Activated CD8-positive, alpha-beta T cell treated with anti-CD3 and anti-CD28 coated beads for 36 hours (primary cell): Measurements from ENCODE around the gene IKZF1. TPM values are rescaled to one million over a fixed set of nuclear protein-coding genes. Genes with fewer than 3 reads are reported as not detected.

Experiments
- ATAC-seq: fragments of 200-7000 bp; cut with Tn5 transposase; one replicate; pipeline ENCODE4 v1.10.0; 2021; ENCODE audit warnings: mild to moderate bottlenecking, moderate library complexity
- CTCF ChIA-PET: fragments of 350-600 bp; sonication (Branson Sonifier 250); formaldehyde crosslinking; loops from one replicate; lab custom pipeline; 2021; ENCODE audit warnings: antibody characterized with exemption; lab: Charles Lee
- POLR2A ChIA-PET: fragments of 350-600 bp; sonication (Branson Sonifier 250); formaldehyde crosslinking; loops from one replicate; lab custom pipeline; 2021; ENCODE audit warnings: antibody characterized with exemption; lab: Charles Lee
- DNase-seq: peaks from one replicate; pipeline ENCODE4 v3.0.0-alpha.2; 2020
- H3K27ac Mint-ChIP-seq: one replicate; pipeline ENCODE4 v1.8.0; 2021; ENCODE audit warnings: mild to moderate bottlenecking, mixed read lengths
- H3K27me3 Mint-ChIP-seq: one replicate; pipeline ENCODE4 v1.8.0; 2021; ENCODE audit warnings: mixed read lengths
- H3K36me3 Mint-ChIP-seq: one replicate; pipeline ENCODE4 v1.8.0; 2021; ENCODE audit warnings: low read depth, mixed read lengths
- H3K4me1 Mint-ChIP-seq: one replicate; pipeline ENCODE4 v1.8.0; 2021; ENCODE audit warnings: low read depth, mixed read lengths
- H3K4me3 Mint-ChIP-seq: one replicate; pipeline ENCODE4 v1.8.0; 2021; ENCODE audit warnings: mild to moderate bottlenecking, moderate library complexity, mixed read lengths
- H3K9me3 Mint-ChIP-seq: one replicate; pipeline ENCODE4 v1.8.0; 2021; ENCODE audit warnings: mixed read lengths
- intact Hi-C: fragments of 100-400 bp; cut with micrococcal nuclease; formaldehyde crosslinking; loops from one replicate; pipeline ENCODE4 v1.10.0; 2022
- total RNA-seq, 2 experiments: library from RNA; stranded (reverse); gene quantifications; one replicate each; pipeline ENCODE4 v1.2.3, GENCODE V29; 2021
- TF ChIP-seq, protein P1 (sequence below): fragments of 200-600 bp; IDR thresholded peaks from one replicate; pipeline ENCODE4 v1.8.0; 2022; ENCODE audit warnings: antibody characterized with exemption, mild to moderate bottlenecking

IKZF1 gene
- total RNA-seq, 2 experiments from 2014 or later, result 277 to 295 TPM

DNA sequence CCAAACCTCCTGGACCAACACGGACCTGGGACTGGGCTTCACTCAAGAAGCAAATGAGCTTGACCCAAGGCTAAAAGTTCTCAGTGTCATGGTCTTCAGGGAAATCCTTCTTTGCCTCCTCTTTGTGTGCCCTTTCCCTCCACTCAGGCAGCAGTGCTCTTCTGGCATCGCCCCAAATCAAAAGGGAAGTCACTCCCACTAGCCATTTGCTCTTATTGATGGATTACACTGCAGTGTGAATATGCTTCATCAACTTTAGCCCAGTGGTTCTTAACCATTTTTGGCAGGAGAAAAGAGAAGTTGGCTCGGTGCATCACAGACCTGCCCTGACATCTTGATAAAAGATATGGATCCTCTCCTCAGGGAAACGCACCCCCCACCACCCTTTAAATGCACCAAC, 19.2 kb upstream of the IKZF1 start:
- no peak overlapping the region for H3K4me3 Mint-ChIP-seq
- H3K36me3 Mint-ChIP-seq, result no peaks in the 10 kb centered on the region
- H3K4me1 Mint-ChIP-seq, result peaks cover 70% of the 10 kb centered on the region
- H3K27me3 Mint-ChIP-seq, result no peaks in the 10 kb centered on the region
- intact Hi-C loops, result no loop called here
- DNase-seq, result no peak
- POLR2A ChIA-PET, result interaction anchor here (0.6 to 1.1 kb wide), 2 partner anchors 10 to 11 kb away, joined by 3 to 4 read pairs; no protein-coding TSS in a partner anchor
- CTCF ChIA-PET, result no interaction called here
- TF ChIP-seq, protein P1, sequence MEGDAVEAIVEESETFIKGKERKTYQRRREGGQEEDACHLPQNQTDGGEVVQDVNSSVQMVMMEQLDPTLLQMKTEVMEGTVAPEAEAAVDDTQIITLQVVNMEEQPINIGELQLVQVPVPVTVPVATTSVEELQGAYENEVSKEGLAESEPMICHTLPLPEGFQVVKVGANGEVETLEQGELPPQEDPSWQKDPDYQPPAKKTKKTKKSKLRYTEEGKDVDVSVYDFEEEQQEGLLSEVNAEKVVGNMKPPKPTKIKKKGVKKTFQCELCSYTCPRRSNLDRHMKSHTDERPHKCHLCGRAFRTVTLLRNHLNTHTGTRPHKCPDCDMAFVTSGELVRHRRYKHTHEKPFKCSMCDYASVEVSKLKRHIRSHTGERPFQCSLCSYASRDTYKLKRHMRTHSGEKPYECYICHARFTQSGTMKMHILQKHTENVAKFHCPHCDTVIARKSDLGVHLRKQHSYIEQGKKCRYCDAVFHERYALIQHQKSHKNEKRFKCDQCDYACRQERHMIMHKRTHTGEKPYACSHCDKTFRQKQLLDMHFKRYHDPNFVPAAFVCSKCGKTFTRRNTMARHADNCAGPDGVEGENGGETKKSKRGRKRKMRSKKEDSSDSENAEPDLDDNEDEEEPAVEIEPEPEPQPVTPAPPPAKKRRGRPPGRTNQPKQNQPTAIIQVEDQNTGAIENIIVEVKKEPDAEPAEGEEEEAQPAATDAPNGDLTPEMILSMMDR, result no peak
- no peaks in the 10 kb centered on the region for H3K9me3 Mint-ChIP-seq
- H3K27ac Mint-ChIP-seq, result peak overlapping the region; percentile 32
- ATAC-seq, result no peak

DNA sequence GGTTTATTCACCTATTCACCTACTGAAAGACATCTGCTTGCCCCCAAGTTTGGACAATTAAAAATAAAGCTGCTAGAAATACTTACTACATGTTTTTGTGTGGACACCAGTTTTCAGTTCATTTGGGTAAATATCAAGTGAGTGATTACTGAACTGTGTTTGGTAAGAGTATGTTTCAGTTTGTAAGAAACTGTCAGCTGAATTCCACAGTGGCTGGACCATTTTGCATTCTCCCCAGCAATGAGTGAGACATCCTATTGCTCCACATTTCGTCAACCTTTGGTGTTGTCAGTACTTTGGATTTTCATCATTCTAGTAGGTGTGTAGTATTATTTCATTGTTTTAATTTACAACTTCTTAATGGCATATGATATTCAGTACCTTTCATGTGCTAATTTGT, 17.4 kb upstream of the IKZF1 start:
- Mint-ChIP-seq H3K36me3 (no peaks in the 10 kb centered on the region), H3K27me3 (no peaks in the 10 kb centered on the region), H3K4me1 (peaks cover 58% of the 10 kb centered on the region), H3K9me3 (no peaks in the 10 kb centered on the region), H3K27ac (no peak overlapping the region), H3K4me3 (no peak overlapping the region)
- TF ChIP-seq, protein P1, result no peak
- POLR2A ChIA-PET, result interaction anchor here (0.9 to 1.3 kb wide), 5 partner anchors 13 to 80 kb away, joined by 3 to 5 read pairs (median 3); partner anchors contain the start of gene IKZF1
- CTCF ChIA-PET, result interaction anchor here (0.9 to 2.7 kb wide), 3 partner anchors 13 to 60 kb away, joined by 3 to 7 read pairs (median 3); no protein-coding TSS in a partner anchor
- intact Hi-C loops, result no loop called here
- DNase-seq (no peak), ATAC-seq (no peak)

DNA sequence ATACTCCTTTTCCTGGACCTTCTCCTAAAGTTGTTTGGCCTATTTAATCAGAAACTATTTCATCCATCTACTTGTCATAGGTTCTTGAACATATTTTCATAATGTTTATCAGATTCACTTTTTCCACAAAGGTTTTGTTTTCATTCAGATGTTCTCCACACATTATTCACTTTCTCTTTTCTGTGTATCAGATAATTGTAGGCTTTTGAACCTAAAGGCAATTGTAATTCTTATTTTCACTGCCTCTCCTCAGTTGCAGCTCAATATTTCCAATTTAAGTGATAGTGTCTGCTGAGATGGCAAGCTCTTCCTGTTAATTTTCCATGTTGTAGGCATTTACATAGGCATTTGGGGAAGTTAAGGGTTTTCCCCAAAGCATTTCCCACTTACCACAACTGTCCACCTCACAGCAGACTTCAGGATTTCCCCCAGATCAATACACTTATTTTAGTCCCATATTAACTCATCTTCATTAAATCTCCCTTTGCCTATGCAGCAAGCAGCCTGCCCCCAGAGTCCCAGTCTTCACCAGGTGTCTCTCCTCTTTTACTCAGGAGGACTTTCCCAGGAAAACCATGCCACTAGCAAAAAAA, 12.3 kb upstream of the IKZF1 start:
- H3K4me3 Mint-ChIP-seq, result peak overlapping the region; percentile 17
- intact Hi-C loops, result no loop called here
- TF ChIP-seq, protein P1, result no peak
- no peaks in the 10 kb centered on the region for H3K9me3 Mint-ChIP-seq
- peaks cover 47% of the 10 kb centered on the region for H3K4me1 Mint-ChIP-seq
- no peaks in the 10 kb centered on the region for H3K36me3 Mint-ChIP-seq
- H3K27me3 Mint-ChIP-seq, result no peaks in the 10 kb centered on the region
- ATAC-seq (peak; percentile 46), DNase-seq (no peak)
- ChIA-PET CTCF (interaction anchor here (0.9 to 5.4 kb wide), 3 partner anchors 9 to 70 kb away, joined by 5 to 24 read pairs (median 7); no protein-coding TSS in a partner anchor), POLR2A (interaction anchor here (0.6 to 1.8 kb wide), 7 partner anchors 9 to 69 kb away, joined by 3 to 12 read pairs (median 3); partner anchors contain the start of gene IKZF1)
- H3K27ac Mint-ChIP-seq, result peak overlapping the region; percentile 48

DNA sequence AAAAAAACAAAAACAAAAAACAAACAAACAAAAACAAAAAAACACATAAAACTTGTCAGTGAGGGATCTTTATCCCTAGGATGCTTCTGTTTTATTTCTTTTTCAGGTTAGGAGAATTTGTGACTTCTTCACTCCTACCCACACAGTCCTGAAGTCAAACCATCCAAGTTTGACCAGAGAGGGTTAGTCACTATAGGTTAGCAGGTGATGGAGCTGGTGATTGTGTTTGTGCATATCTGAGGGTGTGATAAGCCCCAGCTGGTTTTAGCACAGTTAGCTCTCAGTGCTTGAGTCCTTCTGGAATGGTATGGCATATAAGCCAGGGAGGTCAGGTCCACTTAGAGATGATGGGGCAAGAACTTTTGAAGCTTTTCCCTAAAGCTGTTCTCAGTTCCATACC, 11.8 kb upstream of the IKZF1 start:
- H3K4me3 Mint-ChIP-seq, result no peak overlapping the region
- CTCF ChIA-PET, result interaction anchor here (0.7 to 5.4 kb wide), 4 partner anchors 9 to 76 kb away, joined by 3 to 24 read pairs (median 4); no protein-coding TSS in a partner anchor
- no peak for DNase-seq
- peaks cover 45% of the 10 kb centered on the region for H3K4me1 Mint-ChIP-seq
- no peaks in the 10 kb centered on the region for H3K9me3 Mint-ChIP-seq
- POLR2A ChIA-PET, result interaction anchor here (0.6 to 2.0 kb wide), 7 partner anchors 9 to 69 kb away, joined by 3 to 12 read pairs (median 4); partner anchors contain the start of gene IKZF1
- H3K27ac Mint-ChIP-seq, result peak overlapping the region; percentile 25
- no peaks in the 10 kb centered on the region for H3K27me3 Mint-ChIP-seq
- H3K36me3 Mint-ChIP-seq, result no peaks in the 10 kb centered on the region
- TF ChIP-seq, protein P1, result no peak
- ATAC-seq, result peak; percentile 81
- intact Hi-C loops, result no loop called here
